ENCODE data around the gene MBOAT7.
A peak's percentile ranks its signal among the peaks of the same experiment; 100 is the strongest.

MBOAT7 gene

DNA sequence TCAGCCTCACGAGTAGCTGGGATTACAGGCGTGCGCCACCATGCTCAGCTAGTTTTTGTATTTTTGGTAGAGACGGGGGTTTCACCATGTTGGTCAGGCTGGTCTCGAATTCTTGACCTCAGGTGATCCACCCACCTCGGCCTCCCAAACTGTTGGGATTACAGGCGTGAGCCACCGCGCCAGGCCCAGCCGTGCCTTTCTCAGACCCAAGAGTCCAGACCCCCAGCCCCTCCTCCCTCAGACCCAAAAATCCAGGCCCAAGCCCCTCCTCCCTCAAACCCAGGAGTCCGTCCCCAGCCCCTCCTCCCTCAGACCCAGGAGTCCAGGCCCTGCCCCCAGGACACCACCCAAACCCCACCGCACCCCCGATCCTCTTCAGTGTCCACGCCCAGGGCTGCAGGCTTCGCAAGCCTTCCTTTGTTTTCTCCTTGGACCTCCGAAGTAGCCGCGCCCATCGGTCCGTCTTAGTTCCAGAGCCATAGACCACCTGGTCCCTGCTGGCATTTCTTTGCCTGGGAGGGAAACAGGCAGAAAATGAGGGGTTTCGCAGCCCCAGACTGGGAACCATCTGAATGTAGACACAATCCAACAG lies 20.1 kb downstream of the MBOAT7 start:
- Histone ChIP-seq H3K36me3 (ENCODE audit: low read depth) (peaks cover 13% of the 10 kb centered on the region), H3K27me3 (ENCODE audit: insufficient read depth, poor library complexity, severe bottlenecking) (no peaks in the 10 kb centered on the region), H3K9me3 (ENCODE audit: severe bottlenecking) (no peaks in the 10 kb centered on the region), H3K4me1 (ENCODE audit: insufficient read depth, poor library complexity, severe bottlenecking) (no peaks in the 10 kb centered on the region), H3K4me3 (ENCODE audit: severe bottlenecking) (no peak overlapping the region), H3K27ac (ENCODE audit: poor library complexity, severe bottlenecking) (no peak overlapping the region)
- ATAC-seq (ENCODE audit: low read depth), result no peak
- no peak for DNase-seq (ENCODE audit: low spot score)
- TF ChIP-seq, protein P1, sequence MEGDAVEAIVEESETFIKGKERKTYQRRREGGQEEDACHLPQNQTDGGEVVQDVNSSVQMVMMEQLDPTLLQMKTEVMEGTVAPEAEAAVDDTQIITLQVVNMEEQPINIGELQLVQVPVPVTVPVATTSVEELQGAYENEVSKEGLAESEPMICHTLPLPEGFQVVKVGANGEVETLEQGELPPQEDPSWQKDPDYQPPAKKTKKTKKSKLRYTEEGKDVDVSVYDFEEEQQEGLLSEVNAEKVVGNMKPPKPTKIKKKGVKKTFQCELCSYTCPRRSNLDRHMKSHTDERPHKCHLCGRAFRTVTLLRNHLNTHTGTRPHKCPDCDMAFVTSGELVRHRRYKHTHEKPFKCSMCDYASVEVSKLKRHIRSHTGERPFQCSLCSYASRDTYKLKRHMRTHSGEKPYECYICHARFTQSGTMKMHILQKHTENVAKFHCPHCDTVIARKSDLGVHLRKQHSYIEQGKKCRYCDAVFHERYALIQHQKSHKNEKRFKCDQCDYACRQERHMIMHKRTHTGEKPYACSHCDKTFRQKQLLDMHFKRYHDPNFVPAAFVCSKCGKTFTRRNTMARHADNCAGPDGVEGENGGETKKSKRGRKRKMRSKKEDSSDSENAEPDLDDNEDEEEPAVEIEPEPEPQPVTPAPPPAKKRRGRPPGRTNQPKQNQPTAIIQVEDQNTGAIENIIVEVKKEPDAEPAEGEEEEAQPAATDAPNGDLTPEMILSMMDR (IDR thresholded peaks at IDR 0.05; ENCODE audit: poor library complexity, severe bottlenecking), result no peak

GRCh38 chr19:54168174-54168917 lies 21.0 kb downstream of the MBOAT7 start:
- TF ChIP-seq, protein P1 (IDR thresholded peaks at IDR 0.05; ENCODE audit: poor library complexity, severe bottlenecking), result peak; percentile 85
- Histone ChIP-seq H3K4me3 (ENCODE audit: severe bottlenecking) (no peak overlapping the region), H3K36me3 (ENCODE audit: low read depth) (peaks cover 13% of the 10 kb centered on the region), H3K4me1 (ENCODE audit: insufficient read depth, poor library complexity, severe bottlenecking) (no peaks in the 10 kb centered on the region), H3K9me3 (ENCODE audit: severe bottlenecking) (no peaks in the 10 kb centered on the region), H3K27ac (ENCODE audit: poor library complexity, severe bottlenecking) (no peak overlapping the region), H3K27me3 (ENCODE audit: insufficient read depth, poor library complexity, severe bottlenecking) (no peaks in the 10 kb centered on the region)
- DNase-seq (ENCODE audit: low spot score), result no peak
- ATAC-seq (ENCODE audit: low read depth), result peak; percentile 61

DNA sequence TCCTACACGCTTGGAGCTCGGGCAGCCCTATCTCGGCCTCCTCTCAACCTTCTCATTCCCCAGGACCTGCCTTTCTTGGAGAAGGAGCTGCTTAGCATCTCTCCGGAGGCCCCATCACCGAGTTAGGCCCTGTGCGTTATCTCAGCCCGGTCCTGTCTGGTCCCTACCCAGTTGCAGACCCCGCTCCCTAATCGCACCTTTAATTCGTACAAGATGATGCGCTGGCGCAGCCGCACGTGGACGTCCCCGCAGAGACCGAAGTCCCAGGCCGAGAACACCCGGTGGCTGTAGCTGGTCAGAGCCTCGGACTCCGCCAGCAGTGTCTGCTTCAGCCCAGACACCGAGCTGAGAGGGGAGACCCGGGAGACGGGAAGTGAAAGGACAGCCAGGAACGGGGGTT lies 24.2 kb downstream of the MBOAT7 start:
- peaks cover 10% of the 10 kb centered on the region for H3K4me1 ChIP-seq (ENCODE audit: insufficient read depth, poor library complexity, severe bottlenecking)
- TF ChIP-seq, protein P1 (IDR thresholded peaks at IDR 0.05; ENCODE audit: poor library complexity, severe bottlenecking), result no peak
- no peaks in the 10 kb centered on the region for H3K36me3 ChIP-seq (ENCODE audit: low read depth)
- H3K27me3 ChIP-seq (ENCODE audit: insufficient read depth, poor library complexity, severe bottlenecking), result no peaks in the 10 kb centered on the region
- no peak for ATAC-seq (ENCODE audit: low read depth)
- DNase-seq (ENCODE audit: low spot score), result no peak
- H3K27ac ChIP-seq (ENCODE audit: poor library complexity, severe bottlenecking), result no peak overlapping the region
- H3K4me3 ChIP-seq (ENCODE audit: severe bottlenecking), result no peak overlapping the region
- H3K9me3 ChIP-seq (ENCODE audit: severe bottlenecking), result no peaks in the 10 kb centered on the region

DNA sequence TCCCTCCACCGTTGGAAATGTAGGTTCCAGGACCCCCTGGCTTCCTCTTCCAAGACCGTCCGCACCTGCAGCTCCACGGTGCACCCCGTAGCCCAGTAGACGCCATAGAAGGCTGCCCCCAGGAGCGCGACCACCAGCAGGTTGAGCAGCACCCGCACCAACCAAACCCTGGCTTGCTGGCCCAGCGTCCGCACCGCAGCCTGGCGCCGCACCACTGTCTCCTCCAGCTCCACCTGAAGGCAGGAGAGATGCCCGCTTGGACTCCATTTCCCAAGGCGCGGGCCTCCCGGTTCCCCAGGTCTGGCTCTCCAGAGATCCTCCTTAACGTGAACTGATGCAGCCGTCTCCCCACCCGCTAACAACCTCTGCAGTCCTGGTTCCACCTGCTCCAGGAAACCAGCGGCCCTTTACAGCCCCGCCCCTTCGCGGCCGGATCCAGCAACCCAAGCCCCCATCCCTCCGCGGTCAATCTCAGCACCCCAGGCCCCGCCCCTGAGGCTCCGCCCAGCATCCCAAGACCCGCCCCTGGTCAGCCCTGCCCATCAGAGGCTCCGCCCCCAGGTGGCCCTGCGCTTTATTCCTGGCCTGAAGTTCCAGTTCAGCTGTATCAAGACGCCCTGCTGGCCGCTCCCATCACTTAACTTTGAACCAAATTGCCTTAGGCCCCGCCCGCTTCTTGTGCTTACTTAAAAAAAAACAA lies 24.9 kb downstream of the MBOAT7 start:
- Histone ChIP-seq H3K27ac (ENCODE audit: poor library complexity, severe bottlenecking) (no peak overlapping the region), H3K9me3 (ENCODE audit: severe bottlenecking) (no peaks in the 10 kb centered on the region), H3K36me3 (ENCODE audit: low read depth) (no peaks in the 10 kb centered on the region), H3K4me3 (ENCODE audit: severe bottlenecking) (no peak overlapping the region), H3K27me3 (ENCODE audit: insufficient read depth, poor library complexity, severe bottlenecking) (no peaks in the 10 kb centered on the region), H3K4me1 (ENCODE audit: insufficient read depth, poor library complexity, severe bottlenecking) (peaks cover 10% of the 10 kb centered on the region)
- ATAC-seq (ENCODE audit: low read depth), result peak; percentile 14
- DNase-seq (ENCODE audit: low spot score), result no peak
- TF ChIP-seq, protein P1 (IDR thresholded peaks at IDR 0.05; ENCODE audit: poor library complexity, severe bottlenecking), result no peak
